D721Med (cell line): ENCODE data around the gene MXD4.

Experiments
- DNase-seq: peaks from one replicate; pipeline ENCODE4 v3.0.0; 2011; ENCODE audit warnings: low spot score; ENCODE audit not compliant: insufficient read length
- FAIRE-seq: peaks from 2 replicates; lab custom pipeline; 2011; peaks lifted over from hg19 to GRCh38; lab: Jason Lieb, UNC
- CTCF ChIP-seq: IDR thresholded peaks from 2 replicates; pipeline ENCODE4 v1.5.1; 2012; ENCODE audit warnings: mild to moderate bottlenecking, control low read depth; ENCODE audit not compliant: insufficient read depth; ENCODE audit errors: missing control alignments

The MXD4 gene

DNA sequence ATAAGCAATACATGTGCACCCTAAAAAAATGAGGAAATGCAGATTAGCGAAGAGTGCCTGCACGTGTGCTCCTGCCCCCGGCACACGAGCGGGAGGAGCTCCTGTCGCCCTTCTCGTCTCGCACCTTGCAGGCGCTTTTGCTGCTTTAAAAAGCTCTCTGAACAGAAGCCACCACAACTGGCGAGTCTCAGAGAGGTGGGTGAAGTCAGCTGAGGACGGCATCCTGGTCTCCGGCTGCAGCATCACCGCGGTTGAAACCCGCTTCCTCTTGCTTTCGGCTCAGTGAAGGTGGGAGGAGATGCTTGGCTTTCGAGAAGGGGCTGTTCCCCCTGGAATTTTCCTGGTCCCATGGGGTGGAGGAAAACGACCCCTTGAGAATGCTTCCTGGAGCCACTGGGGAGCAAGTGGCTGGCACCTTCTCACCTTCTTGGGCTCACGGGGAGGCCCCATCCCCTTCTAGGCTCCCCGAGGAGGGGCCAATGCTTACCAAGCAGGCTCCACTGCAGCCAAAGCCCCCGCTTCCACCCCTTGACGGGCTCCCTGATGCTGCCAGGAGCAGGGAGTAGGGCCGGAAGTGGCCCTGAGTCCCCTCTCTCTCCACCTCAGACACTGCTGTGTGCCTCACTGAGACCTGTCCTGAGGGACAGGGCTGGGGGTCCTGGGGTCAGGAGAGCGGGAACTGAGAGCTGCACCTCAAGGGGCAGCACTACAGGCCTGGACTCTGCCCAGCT, 29.2 kb upstream of the MXD4 start:
- no peak for TF ChIP-seq CTCF
- no peak for DNase-seq
- no peak for FAIRE-seq

DNA sequence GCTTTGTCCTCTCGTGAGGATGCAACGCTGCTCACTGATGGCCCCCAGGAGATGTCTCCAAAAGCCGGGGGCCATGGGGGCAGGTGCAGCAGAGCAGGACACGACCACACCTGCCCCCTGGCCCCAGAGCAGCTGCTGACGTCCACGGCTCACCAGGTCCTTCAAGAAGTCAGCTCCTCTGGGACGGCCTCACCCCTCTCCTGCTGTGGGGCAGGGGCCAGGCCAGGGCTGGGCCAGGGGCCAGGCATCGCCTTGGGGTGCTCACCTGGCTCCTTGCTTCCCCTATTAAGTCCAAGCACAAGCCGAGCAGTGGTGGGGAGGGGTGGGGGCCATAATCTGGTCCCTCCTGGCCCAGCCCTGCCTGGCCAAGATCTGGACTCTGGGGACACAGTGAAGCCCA, 28.6 kb upstream of the MXD4 start:
- no peak for FAIRE-seq
- TF ChIP-seq CTCF, result no peak

GRCh38 chr4:2289955-2290333, 28.0 kb upstream of the MXD4 start:
- no peak for TF ChIP-seq CTCF
- no peak for DNase-seq
- no peak for FAIRE-seq

More for the DNA sequence above, 28.6 kb upstream of the MXD4 start:
- DNase-seq, result no peak

- DNase-seq (no peak), FAIRE-seq (no peak)
- no peak for TF ChIP-seq CTCF
Measured at GRCh38 chr4:2289311-2289954, 27.5 kb upstream of the MXD4 start.

DNA sequence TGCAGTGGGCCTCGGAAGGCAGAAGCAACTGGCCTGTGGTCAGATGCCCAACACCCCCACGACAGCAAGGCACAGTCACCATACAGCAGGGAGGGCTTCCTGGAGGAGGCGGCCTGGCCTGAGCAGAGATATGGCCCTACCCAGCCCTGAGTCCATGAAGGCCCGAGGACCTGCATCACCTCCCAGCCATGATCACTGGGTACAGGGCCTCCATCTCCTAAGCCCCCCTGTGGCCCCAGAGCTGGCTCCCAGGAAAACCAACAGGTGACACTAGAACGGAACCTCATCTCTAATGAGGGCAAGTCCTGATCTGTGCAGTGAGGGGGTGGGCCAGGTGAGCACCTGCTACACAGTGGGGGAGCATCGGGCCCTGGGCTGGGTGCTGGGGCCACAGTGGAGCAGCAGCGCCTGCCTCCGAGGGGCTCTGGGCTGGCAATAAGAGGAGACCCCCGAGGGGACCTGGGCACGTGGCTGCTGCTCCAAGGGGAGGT, 26.2 kb upstream of the MXD4 start:
- no peak for TF ChIP-seq CTCF
- FAIRE-seq, result no peak
- DNase-seq, result no peak

- FAIRE-seq, result no peak
- no peak for DNase-seq
- no peak for TF ChIP-seq CTCF
Measured at GRCh38 chr4:2287594-2287915, 25.6 kb upstream of the MXD4 start.
